ES-I3 (cell line): ENCODE data around the gene BCL2.

Experiments used
- H3K36me3 ChIP-seq: 2 replicates; pipeline ENCODE4 v1.6.1; 2013; ENCODE audit warnings: mild to moderate bottlenecking, low read length, control low read depth, moderate library complexity; ENCODE audit not compliant: insufficient read depth
- H3K4me1 ChIP-seq: 2 replicates; pipeline ENCODE4 v1.6.1; 2013; ENCODE audit warnings: mild to moderate bottlenecking, control low read depth, low read length; ENCODE audit not compliant: insufficient read depth
- H3K9ac ChIP-seq: 2 replicates; pipeline ENCODE4 v1.6.1; 2013; ENCODE audit warnings: low read depth, mild to moderate bottlenecking, low read length, moderate library complexity
- H3K9me3 ChIP-seq: 2 replicates; pipeline ENCODE4 v1.6.1; 2013; ENCODE audit warnings: mild to moderate bottlenecking, low read length, moderate library complexity; ENCODE audit not compliant: control insufficient read depth, insufficient read depth

Gene BCL2

DNA sequence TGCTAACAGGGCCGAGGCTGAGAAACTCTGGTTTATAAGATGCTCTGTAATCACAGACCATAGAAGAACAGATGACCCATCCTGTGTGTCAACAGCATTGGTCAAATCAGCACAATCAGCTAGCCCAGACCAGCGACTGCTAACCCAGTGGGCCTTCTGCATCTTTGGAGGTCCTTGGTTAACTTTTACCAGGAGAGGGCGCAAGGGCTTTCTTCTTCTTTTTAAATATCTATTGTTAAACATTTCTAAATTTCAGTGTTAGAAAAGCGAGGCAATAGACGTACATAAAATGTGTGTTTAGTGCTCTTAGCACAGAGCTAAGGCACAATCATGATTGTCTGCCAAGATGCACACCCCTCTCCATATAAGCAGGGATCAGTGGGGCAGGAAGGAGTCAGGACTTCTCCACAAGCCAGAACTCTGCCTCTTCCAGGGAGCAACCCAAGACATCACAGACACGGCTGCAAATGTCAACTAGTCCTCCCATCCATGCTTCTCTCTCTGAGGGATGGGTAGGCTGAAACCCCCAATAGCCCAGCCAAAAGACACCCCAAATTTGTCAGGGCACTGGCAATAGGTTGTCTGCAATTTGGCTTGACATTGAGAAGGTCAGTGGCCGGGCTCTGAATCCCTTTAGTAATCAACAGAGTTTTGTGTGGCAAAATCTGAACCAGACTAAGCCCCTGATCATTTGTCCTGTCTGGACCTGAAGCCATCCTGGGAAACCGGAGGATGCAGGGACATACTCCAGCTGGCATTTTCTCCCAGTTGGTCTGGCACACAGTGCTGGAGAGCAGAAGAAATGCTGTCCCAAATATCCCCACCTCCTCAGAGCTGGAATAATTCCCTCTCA is 188.2 kb downstream of the BCL2 start:
- Histone ChIP-seq H3K36me3 (no peaks in the 10 kb centered on the region), H3K4me1 (no peaks in the 10 kb centered on the region), H3K9ac (no peak overlapping the region), H3K9me3 (no peaks in the 10 kb centered on the region)

DNA sequence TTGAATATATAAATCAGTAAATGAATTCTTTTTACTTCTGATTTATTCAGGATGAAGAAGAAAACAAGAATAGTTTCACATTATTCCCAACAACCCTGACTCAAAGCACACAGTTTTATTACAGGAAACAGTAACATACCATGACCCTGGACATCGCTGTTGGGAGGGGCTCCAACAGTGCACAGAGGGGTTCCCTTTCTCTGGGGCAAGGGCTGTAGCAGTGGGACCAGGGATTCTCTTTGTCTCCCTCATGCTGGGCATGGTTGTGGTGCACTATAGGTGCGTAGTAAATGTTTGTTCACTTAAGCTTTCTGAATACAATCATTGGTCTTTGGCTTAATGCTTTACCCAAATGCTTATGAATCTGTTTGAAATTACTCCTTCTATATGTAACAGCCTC is 189.4 kb downstream of the BCL2 start:
- Histone ChIP-seq H3K9me3 (no peaks in the 10 kb centered on the region), H3K36me3 (no peaks in the 10 kb centered on the region), H3K4me1 (no peaks in the 10 kb centered on the region), H3K9ac (no peak overlapping the region)

- no peak overlapping the region for H3K9ac ChIP-seq
- H3K9me3 ChIP-seq = no peaks in the 10 kb centered on the region
- no peaks in the 10 kb centered on the region for H3K36me3 ChIP-seq
- H3K4me1 ChIP-seq = no peaks in the 10 kb centered on the region
These were observed 191.2 kb downstream of the BCL2 start for GRCh38 chr18:63128237-63128974.

DNA sequence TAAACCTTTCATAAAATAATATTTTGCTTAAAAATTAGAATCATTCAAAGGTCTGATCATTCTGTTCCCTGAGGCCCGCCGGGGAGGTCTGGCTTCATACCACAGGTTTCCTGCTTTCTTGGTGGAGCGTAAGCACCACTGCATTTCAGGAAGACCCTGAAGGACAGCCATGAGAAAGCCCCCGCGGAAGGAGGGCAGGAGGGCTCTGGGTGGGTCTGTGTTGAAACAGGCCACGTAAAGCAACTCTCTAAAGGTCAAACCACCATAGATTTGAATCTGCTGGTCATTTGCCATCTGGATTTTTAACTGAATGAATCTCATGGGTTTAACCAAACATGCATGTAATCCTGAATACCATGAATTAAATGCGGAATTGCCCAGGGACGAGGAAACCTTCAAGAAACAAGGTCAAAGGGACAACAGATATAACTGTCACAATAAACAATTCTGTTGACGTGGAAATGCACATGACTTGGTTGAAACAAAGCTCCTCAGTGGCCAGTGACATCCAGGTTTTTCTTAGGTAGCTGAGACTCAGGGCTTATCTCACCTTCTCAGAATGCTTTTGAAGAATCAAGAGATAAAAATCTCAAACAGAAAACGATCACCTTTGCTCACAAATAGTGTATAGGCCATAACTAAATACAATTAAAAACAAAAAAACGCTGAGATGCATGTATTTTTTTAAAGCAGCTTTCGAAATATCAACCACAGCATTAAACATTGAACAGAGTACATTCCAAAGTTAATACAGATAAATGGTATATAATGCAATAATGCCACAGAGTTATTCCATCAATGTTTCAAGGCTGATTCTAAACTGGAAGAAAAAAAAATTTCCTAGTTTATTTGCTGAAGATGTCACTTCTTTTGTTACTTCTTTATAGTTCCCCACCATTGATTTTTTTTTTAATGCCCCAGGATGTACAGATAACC is 193.2 kb downstream of the BCL2 start:
- H3K4me1 ChIP-seq = no peaks in the 10 kb centered on the region
- no peak overlapping the region for H3K9ac ChIP-seq
- no peaks in the 10 kb centered on the region for H3K36me3 ChIP-seq
- no peaks in the 10 kb centered on the region for H3K9me3 ChIP-seq

- H3K9ac ChIP-seq = no peak overlapping the region
- no peaks in the 10 kb centered on the region for H3K9me3 ChIP-seq
- H3K36me3 ChIP-seq = no peaks in the 10 kb centered on the region
- H3K4me1 ChIP-seq = no peaks in the 10 kb centered on the region
These were observed 198.9 kb downstream of the BCL2 start for GRCh38 chr18:63120620-63121019.

- Histone ChIP-seq H3K9me3 (no peaks in the 10 kb centered on the region), H3K36me3 (no peaks in the 10 kb centered on the region), H3K9ac (no peak overlapping the region), H3K4me1 (no peaks in the 10 kb centered on the region)
These were observed 199.9 kb downstream of the BCL2 start for GRCh38 chr18:63119647-63120046.

DNA sequence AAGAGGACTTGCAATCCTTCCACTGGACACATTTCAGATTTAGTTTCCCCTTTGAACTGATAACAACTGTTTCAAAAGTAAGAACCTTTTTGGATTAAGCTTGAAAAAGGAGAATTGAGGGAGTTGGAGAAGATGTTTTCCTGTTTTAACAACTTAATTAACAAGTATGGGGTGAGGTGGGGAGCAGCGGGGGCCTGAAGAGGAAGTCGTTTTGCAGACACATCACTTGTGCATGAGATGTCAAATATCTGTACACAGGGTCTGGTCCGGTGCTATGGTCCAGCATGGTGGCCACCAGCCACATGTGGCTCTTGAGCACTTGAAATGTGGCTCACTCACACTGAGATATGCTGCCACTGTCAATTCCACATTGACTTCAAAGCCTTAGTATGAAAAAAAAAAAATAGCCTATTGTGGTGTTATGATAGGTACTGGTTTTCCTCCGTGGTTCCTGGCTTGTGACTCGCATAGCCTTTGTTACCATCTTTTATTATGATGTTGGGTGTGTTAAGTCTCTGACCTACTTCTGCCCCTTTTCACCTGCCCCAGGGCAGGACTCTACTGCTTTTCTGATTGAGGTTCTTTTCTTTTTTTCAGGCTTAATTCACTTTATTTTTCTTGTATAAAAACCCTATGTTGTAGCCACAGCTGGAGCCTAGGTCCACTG is 205.5 kb downstream of the BCL2 start:
- Histone ChIP-seq H3K4me1 (no peaks in the 10 kb centered on the region), H3K36me3 (no peaks in the 10 kb centered on the region), H3K9ac (no peak overlapping the region), H3K9me3 (no peaks in the 10 kb centered on the region)

DNA sequence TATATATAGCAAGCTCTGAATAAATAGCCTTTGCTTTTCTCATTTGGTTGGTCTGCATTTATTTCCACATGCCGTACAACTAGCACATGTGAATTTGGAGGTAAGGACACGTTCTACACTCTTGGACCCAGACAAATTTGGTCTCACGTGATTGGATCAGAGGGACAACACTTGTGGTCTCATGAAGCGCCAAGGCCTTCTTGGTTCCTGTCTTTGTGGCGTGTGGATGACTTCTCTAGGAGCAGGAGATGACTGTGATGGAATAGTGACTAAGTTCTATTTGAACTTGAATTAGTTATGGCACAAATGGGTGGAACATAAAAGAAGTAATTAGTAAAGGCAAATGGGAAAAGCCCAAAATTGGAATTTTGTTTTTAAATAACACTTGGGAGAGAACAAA is 206.9 kb downstream of the BCL2 start:
- Histone ChIP-seq H3K36me3 (no peaks in the 10 kb centered on the region), H3K9ac (no peak overlapping the region), H3K9me3 (no peaks in the 10 kb centered on the region), H3K4me1 (no peaks in the 10 kb centered on the region)

- H3K9ac ChIP-seq = no peak overlapping the region
These were observed 207.7 kb downstream of the BCL2 start for GRCh38 chr18:63111671-63112402.

DNA sequence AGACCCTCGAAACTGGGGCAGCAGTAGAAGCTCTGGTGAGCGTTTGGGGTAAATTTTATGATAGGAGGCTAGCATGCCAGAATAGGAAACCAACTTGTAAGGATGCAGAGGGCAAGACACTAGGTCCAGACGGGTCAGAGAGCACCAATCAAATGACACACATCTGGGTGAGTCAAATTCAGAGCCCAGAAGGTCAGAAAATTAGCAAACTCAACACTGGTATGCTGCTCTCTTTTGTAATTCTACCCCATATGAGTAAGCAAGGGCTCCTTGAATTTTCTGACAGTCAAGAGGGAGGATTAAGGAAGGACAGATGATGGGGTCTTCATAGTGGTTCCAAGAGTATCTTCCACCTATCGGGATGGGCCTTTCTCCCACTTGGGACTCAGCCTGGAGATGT is 209.8 kb downstream of the BCL2 start:
- no peaks in the 10 kb centered on the region for H3K9me3 ChIP-seq
- no peak overlapping the region for H3K9ac ChIP-seq
- H3K4me1 ChIP-seq = no peaks in the 10 kb centered on the region

More at GRCh38 chr18:63111671-63112402, 207.7 kb downstream of the BCL2 start:
- H3K36me3 ChIP-seq = no peaks in the 10 kb centered on the region
- no peaks in the 10 kb centered on the region for H3K4me1 ChIP-seq
- H3K9me3 ChIP-seq = no peaks in the 10 kb centered on the region

GRCh38 chr18:63109022-63109421 is 210.5 kb downstream of the BCL2 start:
- H3K9ac ChIP-seq = no peak overlapping the region
- H3K4me1 ChIP-seq = no peaks in the 10 kb centered on the region
- H3K36me3 ChIP-seq = no peaks in the 10 kb centered on the region
- H3K9me3 ChIP-seq = no peaks in the 10 kb centered on the region

More for the DNA sequence above, 209.8 kb downstream of the BCL2 start:
- H3K36me3 ChIP-seq = no peaks in the 10 kb centered on the region

DNA sequence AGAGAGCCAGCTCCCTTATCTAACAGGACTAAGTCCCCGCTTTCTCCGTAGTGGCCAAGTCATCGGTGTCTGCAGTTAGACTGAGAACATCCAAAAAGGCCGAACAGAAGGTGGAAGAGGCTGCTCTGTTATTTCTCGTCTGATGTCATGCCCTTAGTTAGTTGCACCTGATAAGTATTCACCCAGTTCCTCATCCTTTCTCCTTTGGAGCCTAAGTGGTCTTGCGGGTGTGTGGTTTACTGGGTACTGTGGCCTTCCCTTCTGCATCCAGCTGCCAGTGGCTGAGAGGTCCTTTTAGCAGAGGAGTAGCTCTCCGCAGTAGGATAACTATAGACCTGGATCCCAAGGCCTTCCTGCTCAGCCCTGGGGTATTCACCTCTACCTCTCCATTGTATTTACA is 211.6 kb downstream of the BCL2 start:
- H3K36me3 ChIP-seq = no peaks in the 10 kb centered on the region
- H3K9me3 ChIP-seq = no peaks in the 10 kb centered on the region
- H3K4me1 ChIP-seq = no peaks in the 10 kb centered on the region
- no peak overlapping the region for H3K9ac ChIP-seq

- Histone ChIP-seq H3K9ac (no peak overlapping the region), H3K4me1 (no peaks in the 10 kb centered on the region), H3K9me3 (no peaks in the 10 kb centered on the region), H3K36me3 (no peaks in the 10 kb centered on the region)
These were observed 212.3 kb downstream of the BCL2 start for GRCh38 chr18:63107171-63107845.
